K562 (cell line): Measurements from ENCODE around the gene NDUFAF3. TPM values are rescaled to one million over a fixed set of nuclear protein-coding genes. Genes with fewer than 3 reads are reported as not detected.

Experiments
- ADNP ChIP-seq: fragments of 200-800 bp; sonication (Bioruptor generic); IDR thresholded peaks from 2 replicates; pipeline ENCODE4 v1.6.1; 2016; ENCODE audit warnings: missing genetic modification characterization, missing compliant biosample characterization
- C11orf30 ChIP-seq: fragments of 450-650 bp; IDR thresholded peaks from 2 replicates; pipeline ENCODE4 v1.6.1; 2016; ENCODE audit warnings: low read depth, mild to moderate bottlenecking
- CBX2 ChIP-seq: fragments of 200-600 bp; sonication (generic); IDR thresholded peaks from one replicate; pipeline ENCODE4 v1.6.1; 2012; ENCODE audit warnings: mild to moderate bottlenecking, low read length, inconsistent platforms; ENCODE audit not compliant: insufficient read depth, poor library complexity, severe bottlenecking
- CBX3 ChIP-seq, 2 experiments: IDR thresholded peaks; 1 replicate in 1 of 2; 2 replicates in 1 of 2; pipeline ENCODE4 v1.6.1; 2012; ENCODE audit warnings: inconsistent platforms in 2 of 2, low read length in 2 of 2, borderline replicate concordance in 1 of 2, control low read depth in 1 of 2
- CHD1 ChIP-seq: fragments of 200-600 bp; sonication (generic); IDR thresholded peaks from one replicate; pipeline ENCODE4 v1.6.1; 2012; ENCODE audit warnings: mild to moderate bottlenecking, moderate library complexity, low read length, inconsistent platforms
- LCOR ChIP-seq: sonication (generic); formaldehyde crosslinking; IDR thresholded peaks from 2 replicates; pipeline ENCODE4 v1.8.0; 2022; ENCODE audit warnings: mild to moderate bottlenecking, missing genetic modification reagents
- NCOA2 ChIP-seq, 2 experiments: fragments of 450-650 bp; IDR thresholded peaks; 2 replicates each; pipeline ENCODE4 v1.6.1; 2018; ENCODE audit warnings: mild to moderate bottlenecking in 2 of 2, moderate library complexity in 1 of 2; ENCODE audit not compliant: partially characterized antibody in 2 of 2
- SMARCB1 ChIP-seq: IDR thresholded peaks from 2 replicates; pipeline ENCODE4 v1.6.1; 2011; ENCODE audit warnings: improper control_type of control experiment, low read depth; ENCODE audit not compliant: insufficient read length
- TAF1 ChIP-seq: IDR thresholded peaks from 2 replicates; pipeline ENCODE4 v1.6.1; 2011; ENCODE audit warnings: mild to moderate bottlenecking, low read length, moderate library complexity; ENCODE audit not compliant: insufficient read depth, control insufficient read depth, severe bottlenecking; ENCODE audit errors: extremely low read depth
- TFAM ChIP-seq: fragments of 250-450 bp; sonication (Bioruptor Pico); conservative IDR thresholded peaks from 2 replicates; pipeline ENCODE4 v1.5.0; 2021; ENCODE audit warnings: mild to moderate bottlenecking, moderate library complexity
- WHSC1 ChIP-seq: IDR thresholded peaks from one replicate; pipeline ENCODE4 v1.6.1; 2012; ENCODE audit warnings: low read length, control low read depth, inconsistent platforms
- ZNF134 ChIP-seq: fragments of 250-450 bp; sonication (Bioruptor Pico); conservative IDR thresholded peaks from 2 replicates; pipeline ENCODE4 v1.4.0; 2020
- ZNF217 ChIP-seq: sonication (generic); formaldehyde crosslinking; IDR thresholded peaks from 2 replicates; pipeline ENCODE4 v1.8.0; 2022; ENCODE audit warnings: mild to moderate bottlenecking, missing genetic modification reagents
- ZNF324 ChIP-seq: fragments of 250-450 bp; sonication (Bioruptor Pico); IDR thresholded peaks from 2 replicates; pipeline ENCODE4 v1.4.0; 2020; ENCODE audit warnings: mild to moderate bottlenecking
- ZSCAN29 ChIP-seq: fragments of 450-650 bp; IDR thresholded peaks from 2 replicates; pipeline ENCODE4 v1.6.1; 2017
- polyA plus RNA-seq, 8 experiments: library from polyadenylated mRNA; depleted of rRNA in 4 of 8; stranded (reverse) in 5 of 8; unstranded in 3 of 8; fragments of >200 nt; fragmentation: Nextera tagmentation in 2 of 8; fragmentation: Illumina TruSeq in 1 of 8; extraction: Ambion mirVana in 2 of 8; extraction: Trizol in 1 of 8; gene quantifications; 2 replicates each; pipeline versions ENCODE4 v1.2.1 to v1.2.3, GENCODE V29; 2011 to 2014; ENCODE audit warnings: inconsistent platforms in 1 of 8, missing spikeins in 1 of 8
- total RNA-seq, 7 experiments: library from RNA; depleted of rRNA in 6 of 7; stranded (reverse); fragments of >200 nt in 6 of 7; fragmentation: Illumina TruSeq in 2 of 7; extraction: Trizol in 2 of 7; gene quantifications; 2 replicates each; pipeline versions ENCODE4 v1.2.1 to v1.2.3, GENCODE V29; 2011 to 2021; ENCODE audit warnings: low replicate concordance in 1 of 7
- TF ChIP-seq, protein P1 (sequence below): IDR thresholded peaks from 3 replicates; pipeline ENCODE4 v1.6.1; 2011; ENCODE audit warnings: borderline replicate concordance, mild to moderate bottlenecking, moderate library complexity; ENCODE audit not compliant: insufficient read length; ENCODE audit errors: extremely low read depth
- TF ChIP-seq, protein P2 (sequence below): sonication (generic); formaldehyde crosslinking; IDR thresholded peaks from 2 replicates; pipeline ENCODE4 v1.8.1; 2022; ENCODE audit warnings: missing genetic modification reagents
- TF ChIP-seq, protein P3 (sequence below): fragments of 450-650 bp; formaldehyde crosslinking; IDR thresholded peaks from 2 replicates; pipeline ENCODE4 v1.4.0; 2020; ENCODE audit warnings: mild to moderate bottlenecking, moderate library complexity
- TF ChIP-seq, protein P4 (sequence below): fragments of 250-450 bp; sonication (Bioruptor Pico); IDR thresholded peaks from 2 replicates; pipeline ENCODE4 v1.8.0; 2021; ENCODE audit warnings: moderate library complexity, mild to moderate bottlenecking, inconsistent platforms
- TF ChIP-seq, protein P5 (sequence below): fragments of 250-450 bp; sonication (Bioruptor Pico); IDR thresholded peaks from 2 replicates; pipeline ENCODE4 v1.5.0; 2022; ENCODE audit warnings: mild to moderate bottlenecking

Gene NDUFAF3
- total and polyA plus RNA-seq, 9 of the 15 experiments (the other 6 are each of a cell fraction or from before 2014, with no cell fraction given), result 17.0 to 127 (median 36.3) TPM

DNA sequence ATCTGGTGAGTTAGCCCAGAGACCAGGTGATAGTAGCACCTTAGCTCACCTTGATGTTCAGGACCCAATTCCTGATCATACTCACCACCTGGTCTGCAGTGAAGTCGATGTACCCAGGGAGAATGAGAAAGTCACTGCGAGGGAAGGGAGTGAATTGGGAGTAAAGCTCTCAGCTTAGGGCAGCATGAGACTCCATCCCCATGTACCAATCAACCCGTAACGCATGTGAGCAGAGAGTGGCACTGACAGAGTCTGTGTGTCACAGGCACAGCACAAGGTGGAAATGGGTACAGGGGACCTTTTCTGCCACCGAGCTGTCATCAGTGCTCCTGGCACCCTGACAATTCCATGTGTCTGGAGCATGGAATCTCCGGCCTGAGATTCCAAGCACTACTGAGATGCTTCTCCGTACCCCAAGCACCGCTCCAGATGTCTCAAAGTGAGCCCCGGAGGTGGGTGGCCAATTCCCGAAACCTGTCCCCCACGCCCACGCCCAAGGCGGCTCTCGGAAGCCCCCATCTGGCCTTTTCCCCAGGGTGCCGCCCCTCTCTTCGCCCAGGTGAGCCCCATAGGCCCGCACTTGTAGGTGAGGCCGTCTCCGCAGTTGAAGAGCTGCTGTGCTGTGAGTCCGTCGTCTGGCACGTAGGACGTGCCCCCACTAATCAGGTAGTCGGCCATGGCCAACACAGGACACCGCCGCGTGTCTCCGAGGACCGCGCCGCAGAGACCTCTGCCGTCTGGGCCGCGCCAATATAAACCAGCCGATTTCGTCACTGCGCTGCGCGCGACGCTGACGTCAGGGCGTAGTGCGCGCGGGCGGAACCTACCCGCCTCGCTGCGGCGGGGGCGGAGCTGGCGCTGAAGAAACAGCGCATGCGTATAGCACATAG, 7.0 kb downstream of the NDUFAF3 start, which contains the start of gene IMPDH2 (continued):
- TF ChIP-seq, protein P1, sequence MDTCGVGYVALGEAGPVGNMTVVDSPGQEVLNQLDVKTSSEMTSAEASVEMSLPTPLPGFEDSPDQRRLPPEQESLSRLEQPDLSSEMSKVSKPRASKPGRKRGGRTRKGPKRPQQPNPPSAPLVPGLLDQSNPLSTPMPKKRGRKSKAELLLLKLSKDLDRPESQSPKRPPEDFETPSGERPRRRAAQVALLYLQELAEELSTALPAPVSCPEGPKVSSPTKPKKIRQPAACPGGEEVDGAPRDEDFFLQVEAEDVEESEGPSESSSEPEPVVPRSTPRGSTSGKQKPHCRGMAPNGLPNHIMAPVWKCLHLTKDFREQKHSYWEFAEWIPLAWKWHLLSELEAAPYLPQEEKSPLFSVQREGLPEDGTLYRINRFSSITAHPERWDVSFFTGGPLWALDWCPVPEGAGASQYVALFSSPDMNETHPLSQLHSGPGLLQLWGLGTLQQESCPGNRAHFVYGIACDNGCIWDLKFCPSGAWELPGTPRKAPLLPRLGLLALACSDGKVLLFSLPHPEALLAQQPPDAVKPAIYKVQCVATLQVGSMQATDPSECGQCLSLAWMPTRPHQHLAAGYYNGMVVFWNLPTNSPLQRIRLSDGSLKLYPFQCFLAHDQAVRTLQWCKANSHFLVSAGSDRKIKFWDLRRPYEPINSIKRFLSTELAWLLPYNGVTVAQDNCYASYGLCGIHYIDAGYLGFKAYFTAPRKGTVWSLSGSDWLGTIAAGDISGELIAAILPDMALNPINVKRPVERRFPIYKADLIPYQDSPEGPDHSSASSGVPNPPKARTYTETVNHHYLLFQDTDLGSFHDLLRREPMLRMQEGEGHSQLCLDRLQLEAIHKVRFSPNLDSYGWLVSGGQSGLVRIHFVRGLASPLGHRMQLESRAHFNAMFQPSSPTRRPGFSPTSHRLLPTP, result no peak
- peak in 1 of 2 experiments; percentile 46; a peak in 1 of 3 replicates for TF ChIP-seq CBX3 (IDR thresholded peaks at IDR 0.05; ENCODE audit: borderline replicate concordance in 1 of 2, low read length in 2 of 2)
- TF ChIP-seq ZSCAN29, result no peak
- TF ChIP-seq ZNF217 (CRISPR knock-in tag), result no peak
- TF ChIP-seq ZNF324, result no peak
- TF ChIP-seq, protein P2, sequence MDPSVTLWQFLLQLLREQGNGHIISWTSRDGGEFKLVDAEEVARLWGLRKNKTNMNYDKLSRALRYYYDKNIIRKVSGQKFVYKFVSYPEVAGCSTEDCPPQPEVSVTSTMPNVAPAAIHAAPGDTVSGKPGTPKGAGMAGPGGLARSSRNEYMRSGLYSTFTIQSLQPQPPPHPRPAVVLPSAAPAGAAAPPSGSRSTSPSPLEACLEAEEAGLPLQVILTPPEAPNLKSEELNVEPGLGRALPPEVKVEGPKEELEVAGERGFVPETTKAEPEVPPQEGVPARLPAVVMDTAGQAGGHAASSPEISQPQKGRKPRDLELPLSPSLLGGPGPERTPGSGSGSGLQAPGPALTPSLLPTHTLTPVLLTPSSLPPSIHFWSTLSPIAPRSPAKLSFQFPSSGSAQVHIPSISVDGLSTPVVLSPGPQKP (CRISPR knock-in tag), result no peak
- TF ChIP-seq WHSC1, result no peak
- TF ChIP-seq SMARCB1, result no peak
- TF ChIP-seq ADNP (tag), result no peak
- TF ChIP-seq, protein P3, sequence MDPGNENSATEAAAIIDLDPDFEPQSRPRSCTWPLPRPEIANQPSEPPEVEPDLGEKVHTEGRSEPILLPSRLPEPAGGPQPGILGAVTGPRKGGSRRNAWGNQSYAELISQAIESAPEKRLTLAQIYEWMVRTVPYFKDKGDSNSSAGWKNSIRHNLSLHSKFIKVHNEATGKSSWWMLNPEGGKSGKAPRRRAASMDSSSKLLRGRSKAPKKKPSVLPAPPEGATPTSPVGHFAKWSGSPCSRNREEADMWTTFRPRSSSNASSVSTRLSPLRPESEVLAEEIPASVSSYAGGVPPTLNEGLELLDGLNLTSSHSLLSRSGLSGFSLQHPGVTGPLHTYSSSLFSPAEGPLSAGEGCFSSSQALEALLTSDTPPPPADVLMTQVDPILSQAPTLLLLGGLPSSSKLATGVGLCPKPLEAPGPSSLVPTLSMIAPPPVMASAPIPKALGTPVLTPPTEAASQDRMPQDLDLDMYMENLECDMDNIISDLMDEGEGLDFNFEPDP (CRISPR knock-in tag), result no peak
- TF ChIP-seq CBX2, result no peak
- TF ChIP-seq, protein P4, sequence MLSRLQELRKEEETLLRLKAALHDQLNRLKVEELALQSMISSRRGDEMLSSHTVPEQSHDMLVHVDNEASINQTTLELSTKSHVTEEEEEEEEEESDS, result no peak
- no peak for TF ChIP-seq TFAM (CRISPR knock-in tag)
- TF ChIP-seq CHD1, result no peak
- peak; percentile 75 for TF ChIP-seq C11orf30
- TF ChIP-seq ZNF134, result no peak
- TF ChIP-seq LCOR (CRISPR knock-in tag), result no peak
- TF ChIP-seq TAF1, result peak; percentile 71
- TF ChIP-seq, protein P5, sequence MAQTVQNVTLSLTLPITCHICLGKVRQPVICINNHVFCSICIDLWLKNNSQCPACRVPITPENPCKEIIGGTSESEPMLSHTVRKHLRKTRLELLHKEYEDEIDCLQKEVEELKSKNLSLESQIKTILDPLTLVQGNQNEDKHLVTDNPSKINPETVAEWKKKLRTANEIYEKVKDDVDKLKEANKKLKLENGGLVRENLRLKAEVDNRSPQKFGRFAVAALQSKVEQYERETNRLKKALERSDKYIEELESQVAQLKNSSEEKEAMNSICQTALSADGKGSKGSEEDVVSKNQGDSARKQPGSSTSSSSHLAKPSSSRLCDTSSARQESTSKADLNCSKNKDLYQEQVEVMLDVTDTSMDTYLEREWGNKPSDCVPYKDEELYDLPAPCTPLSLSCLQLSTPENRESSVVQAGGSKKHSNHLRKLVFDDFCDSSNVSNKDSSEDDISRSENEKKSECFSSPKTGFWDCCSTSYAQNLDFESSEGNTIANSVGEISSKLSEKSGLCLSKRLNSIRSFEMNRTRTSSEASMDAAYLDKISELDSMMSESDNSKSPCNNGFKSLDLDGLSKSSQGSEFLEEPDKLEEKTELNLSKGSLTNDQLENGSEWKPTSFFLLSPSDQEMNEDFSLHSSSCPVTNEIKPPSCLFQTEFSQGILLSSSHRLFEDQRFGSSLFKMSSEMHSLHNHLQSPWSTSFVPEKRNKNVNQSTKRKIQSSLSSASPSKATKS, result no peak
- TF ChIP-seq NCOA2 (IDR thresholded peaks at IDR 0.05; ENCODE audit: partially characterized antibody in 2 of 2), result no peak
